Ureter (tissue), 1 donor: ENCODE data around the gene SFRP4. TPM values are rescaled to one million over a fixed set of nuclear protein-coding genes. Genes with fewer than 3 reads are reported as not detected.
A peak's percentile ranks its signal among the peaks of the same experiment; 100 is the strongest.

ENCODE experiments used
- DNase-seq: peaks from one replicate; pipeline ENCODE4 v3.0.0-alpha.2; 2020; ENCODE audit warnings: low spot score
- total RNA-seq: library from RNA; stranded (reverse); gene quantifications from one replicate; pipeline ENCODE4 v1.2.4, GENCODE V29; 2023
- donor health status: DM: yes; HTN: yes; CAD: no.

SFRP4 gene
- total RNA-seq, 1 donor from 2014 or later = 1.9 TPM

- no peak for DNase-seq
Measured at GRCh38 chr7:37925620-37926019, 9.0 kb upstream of the SFRP4 start.

DNA sequence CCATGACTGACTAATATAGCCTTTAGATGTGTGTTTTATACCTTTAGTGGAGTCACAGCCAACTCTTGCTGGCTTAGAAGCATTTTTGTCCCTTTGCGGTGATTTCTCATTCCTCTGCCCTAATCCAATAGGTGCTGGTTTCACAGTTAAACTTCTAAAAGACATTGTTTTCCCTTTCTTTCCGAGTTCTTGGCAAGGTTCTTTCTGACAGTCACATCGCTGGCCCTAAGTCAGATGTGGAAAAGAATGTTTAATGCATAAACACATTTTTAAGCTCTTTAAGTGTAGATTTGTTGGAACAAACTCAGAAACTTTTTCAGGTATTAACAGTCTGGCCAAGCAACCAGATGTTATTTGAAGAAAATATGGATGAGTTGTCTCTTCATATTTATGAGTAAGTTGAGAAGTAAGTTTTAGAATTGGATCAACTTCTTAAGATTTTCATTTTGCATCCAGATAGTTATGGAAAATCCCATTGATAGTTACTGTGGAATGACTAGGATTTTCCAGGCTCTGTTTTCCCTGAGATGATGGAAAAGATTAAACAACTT is 7.9 kb upstream of the SFRP4 start:
- DNase-seq = no peak

GRCh38 chr7:37923996-37924395 is 7.4 kb upstream of the SFRP4 start:
- no peak for DNase-seq

DNA sequence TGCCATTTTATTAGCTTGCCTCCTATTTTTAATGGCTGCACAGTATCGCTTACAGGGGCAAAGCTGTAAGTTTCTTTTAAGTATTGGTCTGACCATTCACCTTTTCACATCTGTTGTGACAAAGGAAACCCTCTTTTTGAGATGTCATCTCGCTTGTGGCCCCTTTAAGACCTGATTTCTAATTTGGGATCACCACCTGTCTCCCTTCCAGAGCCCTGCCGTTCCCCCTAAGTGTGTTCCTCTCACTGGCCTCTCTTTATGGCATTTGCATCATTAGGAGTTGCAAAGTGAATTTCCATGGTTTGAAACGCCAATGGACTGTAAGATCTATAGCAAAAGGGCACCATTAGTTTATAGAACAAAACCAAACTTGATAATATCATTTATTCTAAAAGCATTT is 5.3 kb upstream of the SFRP4 start:
- DNase-seq = no peak

- peak; percentile 48 for DNase-seq
Measured at GRCh38 chr7:37920849-37921805, 4.5 kb upstream of the SFRP4 start.

- peak; percentile 71 for DNase-seq
Measured at GRCh38 chr7:37920305-37920848, 3.8 kb upstream of the SFRP4 start, which contains the start of gene EPDR1. TSS of gene EPDR1 (plus strand) at chr7:37920640. CDS start at chr7:37920940, 300 bp downstream.

GRCh38 chr7:37918526-37918925 is 1.9 kb upstream of the SFRP4 start:
- DNase-seq = no peak

DNA sequence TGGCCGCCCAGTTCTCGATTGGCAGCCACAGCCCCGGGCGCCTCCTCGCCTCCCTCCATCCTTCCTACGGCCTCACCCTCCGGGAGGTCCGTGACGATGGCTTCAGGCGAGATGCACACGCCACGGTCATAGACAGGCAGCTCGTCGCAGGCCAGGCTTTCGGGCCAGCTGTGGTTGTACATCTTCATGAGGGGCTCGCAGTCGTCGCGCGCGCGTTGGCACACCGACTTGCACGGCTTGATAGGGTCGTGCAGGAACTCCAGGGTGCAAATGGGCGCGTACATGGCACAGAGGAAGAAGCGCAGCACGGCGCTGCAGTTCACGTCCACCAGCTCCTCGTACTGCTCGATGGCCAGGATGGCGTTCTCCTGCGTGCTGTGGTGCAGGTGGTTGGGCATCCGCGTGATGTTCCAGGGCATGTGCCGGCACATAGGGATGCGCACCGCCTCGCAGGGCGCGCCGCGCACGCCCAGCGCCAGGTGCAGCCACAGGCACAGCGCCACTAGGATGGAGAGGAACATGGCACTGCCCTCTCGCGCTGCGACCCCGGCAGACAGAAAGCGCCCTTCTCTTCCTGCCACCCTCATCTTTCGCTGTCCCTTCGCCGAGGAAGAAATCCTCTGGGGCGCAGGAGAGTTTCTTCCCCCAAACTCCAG is 472 bp downstream of the SFRP4 start:
- DNase-seq = no peak

GRCh38 chr7:37915438-37915837 is 1.2 kb downstream of the SFRP4 start:
- DNase-seq = no peak

- no peak for DNase-seq
Measured at GRCh38 chr7:37912756-37913155, 3.9 kb downstream of the SFRP4 start.

DNA sequence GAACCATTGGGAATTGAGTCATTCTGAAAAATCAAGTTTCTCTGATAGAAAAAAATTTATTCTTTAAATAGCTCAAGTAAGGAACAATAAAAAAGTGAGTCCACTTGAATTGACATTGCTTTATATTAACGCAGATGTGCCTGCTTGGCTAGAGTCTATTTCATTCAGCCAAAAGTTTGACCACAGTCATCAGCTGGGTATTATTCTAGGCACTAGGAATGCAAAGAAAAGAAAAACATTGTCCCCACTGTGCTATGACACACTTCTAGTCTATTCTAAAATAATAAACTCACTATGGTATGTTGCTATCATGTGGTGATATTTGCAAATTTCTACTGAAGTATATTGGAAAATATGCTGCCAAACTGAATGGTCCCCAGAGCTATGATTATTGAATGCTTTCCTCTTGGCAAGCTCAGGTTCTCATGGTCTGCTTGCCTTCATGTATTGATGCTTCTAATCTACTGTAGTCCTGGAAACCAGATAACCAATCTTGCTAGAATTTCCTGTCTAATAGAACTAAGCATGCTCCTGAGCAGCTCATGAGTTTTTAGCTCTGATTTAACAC is 8.3 kb downstream of the SFRP4 start:
- no peak for DNase-seq

GRCh38 chr7:37901890-37902524 is 14.6 kb downstream of the SFRP4 start:
- no peak for DNase-seq

DNA sequence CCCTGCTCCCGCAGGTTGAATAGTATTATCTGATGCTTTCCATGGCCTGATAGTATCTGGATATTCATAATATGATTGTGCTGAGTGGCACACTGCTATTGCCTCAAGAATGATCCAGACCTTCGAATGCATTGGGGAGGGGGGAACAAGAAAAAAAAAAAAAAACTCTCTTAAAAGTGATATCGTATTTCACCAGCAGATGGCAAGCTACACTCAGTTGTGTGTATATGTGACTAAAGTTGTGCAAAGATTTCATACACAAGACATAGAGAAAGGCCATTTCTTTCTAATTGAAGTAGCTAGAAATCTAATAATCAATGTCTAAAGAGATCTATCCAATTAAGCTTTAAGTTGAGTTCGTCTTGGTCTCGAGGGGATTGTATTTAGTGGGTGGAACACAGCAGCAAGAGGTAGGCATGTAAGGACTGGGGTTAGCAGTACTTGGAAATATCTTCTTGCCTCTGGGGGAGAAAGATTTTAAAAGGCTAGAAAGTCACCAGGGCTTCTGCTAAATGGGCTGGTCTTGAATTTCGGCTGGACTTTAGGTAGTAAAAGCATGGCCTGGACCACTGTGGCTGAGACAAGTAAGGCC is 15.3 kb downstream of the SFRP4 start:
- DNase-seq = no peak

GRCh38 chr7:37899712-37900247 is 16.8 kb downstream of the SFRP4 start:
- DNase-seq = no peak

DNA sequence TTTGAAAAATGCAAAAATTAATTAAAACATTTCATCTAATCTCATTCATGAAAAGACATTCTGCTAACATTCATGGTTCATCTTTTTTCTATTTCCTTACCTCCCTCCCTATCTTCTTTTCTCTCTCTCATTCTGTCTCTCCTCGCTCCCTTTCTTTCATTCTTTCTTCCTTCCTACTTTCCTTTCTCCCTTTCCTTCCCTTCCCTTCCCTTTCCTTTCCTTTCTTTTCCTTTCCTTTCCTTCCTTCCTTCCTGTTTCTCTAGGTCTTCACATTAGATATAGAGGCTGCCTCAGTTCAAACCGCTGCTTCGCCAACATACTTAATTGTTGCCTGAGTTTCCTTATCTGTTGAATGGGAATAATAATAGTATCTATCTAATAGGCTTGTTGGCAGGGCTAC is 21.9 kb downstream of the SFRP4 start:
- no peak for DNase-seq

GRCh38 chr7:37893359-37893758 is 23.3 kb downstream of the SFRP4 start:
- no peak for DNase-seq

DNA sequence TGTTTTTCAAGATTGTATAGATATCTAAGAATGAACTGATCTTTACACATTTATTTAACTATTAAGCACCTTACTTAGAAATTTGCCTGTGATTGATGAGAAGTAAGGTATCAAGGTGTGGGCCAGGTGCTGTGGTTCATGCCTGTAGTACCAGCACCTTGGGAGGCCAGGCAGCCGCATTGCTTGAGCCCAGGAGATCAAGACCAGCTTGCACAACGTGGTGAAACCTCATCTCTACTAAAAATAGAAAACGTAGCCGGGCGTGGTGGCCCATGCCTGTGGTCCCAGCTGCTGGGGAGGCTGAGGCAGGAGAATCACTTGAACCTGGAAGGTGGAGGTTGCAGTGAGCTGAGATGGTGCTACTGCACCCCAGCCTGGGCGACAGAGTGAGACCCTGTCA is 34.5 kb downstream of the SFRP4 start:
- DNase-seq = no peak
